ENCODE data around the gene PEAR1.

The PEAR1 gene

GRCh38 chr1:156953571-156953970 lies 60.1 kb downstream of the PEAR1 start:
- ChIA-PET POLR2A (no interaction called here), CTCF (no interaction called here)
- TF ChIP-seq FOXK2 (IDR thresholded peaks at IDR 0.05) = no peak
- no peak for TF ChIP-seq TARDBP (IDR thresholded peaks at IDR 0.05)
- TF ChIP-seq NFRKB (IDR thresholded peaks at IDR 0.05) = no peak
- TF ChIP-seq LEF1 (IDR thresholded peaks at IDR 0.05; ENCODE audit: borderline replicate concordance) = no peak
- TF ChIP-seq CTBP1 (IDR thresholded peaks at IDR 0.05; ENCODE audit: borderline replicate concordance) = no peak
- no peak for TF ChIP-seq ELF4 (IDR thresholded peaks at IDR 0.05)
- no peak for TF ChIP-seq ARNT (IDR thresholded peaks at IDR 0.05)
- no peak for TF ChIP-seq PKNOX1 (IDR thresholded peaks at IDR 0.05)
- no peak for TF ChIP-seq HDGF (IDR thresholded peaks at IDR 0.05; ENCODE audit: borderline replicate concordance)
- no peak for TF ChIP-seq BHLHE40 (IDR thresholded peaks at IDR 0.05; ENCODE audit: borderline replicate concordance)
- TF ChIP-seq FOXA1 (IDR thresholded peaks at IDR 0.05) = no peak
- DNase-seq (ENCODE audit: extremely low spot score) = no peak

GRCh38 chr1:156956333-156956732 lies 62.8 kb downstream of the PEAR1 start:
- no peak for DNase-seq (ENCODE audit: extremely low spot score)
- TF ChIP-seq FOXM1 (IDR thresholded peaks at IDR 0.05; ENCODE audit: borderline replicate concordance) = no peak
- no peak for TF ChIP-seq LEF1 (IDR thresholded peaks at IDR 0.05; ENCODE audit: borderline replicate concordance)
- POLR2A ChIA-PET = no interaction called here
- CTCF ChIA-PET = interaction anchor here (0.9 kb wide), 1 partner anchor 36 kb away, joined by 4 read pairs; the partner anchor contains the start of gene LRRC71

GRCh38 chr1:156957634-156958033 lies 64.1 kb downstream of the PEAR1 start:
- ChIA-PET POLR2A (no interaction called here), CTCF (interaction anchor here (1.0 kb wide), 1 partner anchor 13 kb away, joined by 3 read pairs; no protein-coding TSS in a partner anchor)
- TF ChIP-seq FOXM1 (IDR thresholded peaks at IDR 0.05; ENCODE audit: borderline replicate concordance) (no peak), FOXK2 (IDR thresholded peaks at IDR 0.05) (no peak), BHLHE40 (IDR thresholded peaks at IDR 0.05; ENCODE audit: borderline replicate concordance) (no peak), TARDBP (IDR thresholded peaks at IDR 0.05) (no peak), FOXA1 (IDR thresholded peaks at IDR 0.05) (no peak), CTBP1 (IDR thresholded peaks at IDR 0.05; ENCODE audit: borderline replicate concordance) (no peak), L3MBTL2 (conservative IDR thresholded peaks at IDR 0.05) (no peak), ARNT (IDR thresholded peaks at IDR 0.05) (no peak), ELF4 (IDR thresholded peaks at IDR 0.05) (no peak), LEF1 (IDR thresholded peaks at IDR 0.05; ENCODE audit: borderline replicate concordance) (no peak), ZNF384 (IDR thresholded peaks at IDR 0.05) (no peak), SP1 (IDR thresholded peaks at IDR 0.05) (no peak), SUZ12 (IDR thresholded peaks at IDR 0.05) (no peak)
- DNase-seq (ENCODE audit: extremely low spot score) = no peak

- ChIA-PET CTCF (interaction anchor here (0.6 to 1.5 kb wide), 2 partner anchors 10 to 18 kb away, joined by 4 read pairs; no protein-coding TSS in a partner anchor), POLR2A (no interaction called here)
- no peak for DNase-seq (ENCODE audit: extremely low spot score)
- no peak for TF ChIP-seq SUZ12 (IDR thresholded peaks at IDR 0.05)
- no peak for TF ChIP-seq NFRKB (IDR thresholded peaks at IDR 0.05)
These were observed 64.8 kb downstream of the PEAR1 start for GRCh38 chr1:156958247-156958714.

GRCh38 chr1:156959414-156959813 lies 65.9 kb downstream of the PEAR1 start:
- TF ChIP-seq FOXK2 (IDR thresholded peaks at IDR 0.05) = no peak
- TF ChIP-seq LEF1 (IDR thresholded peaks at IDR 0.05; ENCODE audit: borderline replicate concordance) = no peak
- TF ChIP-seq ZNF384 (IDR thresholded peaks at IDR 0.05) = no peak
- TF ChIP-seq BHLHE40 (IDR thresholded peaks at IDR 0.05; ENCODE audit: borderline replicate concordance) = no peak
- TF ChIP-seq PKNOX1 (IDR thresholded peaks at IDR 0.05) = peak; percentile 90
- POLR2A ChIA-PET = no interaction called here
- DNase-seq (ENCODE audit: extremely low spot score) = peak; percentile 35
- CTCF ChIA-PET = interaction anchor here (0.8 to 1.6 kb wide), 5 partner anchors 11 to 271 kb away, joined by 3 to 6 read pairs (median 4); no protein-coding TSS in a partner anchor

- ChIA-PET CTCF (interaction anchor here (0.8 to 1.6 kb wide), 4 partner anchors 11 to 115 kb away, joined by 3 to 6 read pairs (median 4); no protein-coding TSS in a partner anchor), POLR2A (no interaction called here)
- TF ChIP-seq CTBP1 (IDR thresholded peaks at IDR 0.05; ENCODE audit: borderline replicate concordance) (no peak), FOXK2 (IDR thresholded peaks at IDR 0.05) (no peak), TARDBP (IDR thresholded peaks at IDR 0.05) (no peak), FOXA1 (IDR thresholded peaks at IDR 0.05) (no peak), BHLHE40 (IDR thresholded peaks at IDR 0.05; ENCODE audit: borderline replicate concordance) (no peak), L3MBTL2 (conservative IDR thresholded peaks at IDR 0.05) (no peak), SUZ12 (IDR thresholded peaks at IDR 0.05) (no peak), PKNOX1 (IDR thresholded peaks at IDR 0.05) (no peak)
- no peak for DNase-seq (ENCODE audit: extremely low spot score)
These were observed 66.4 kb downstream of the PEAR1 start for GRCh38 chr1:156959925-156960324.

GRCh38 chr1:156961709-156962108 lies 68.2 kb downstream of the PEAR1 start:
- DNase-seq (ENCODE audit: extremely low spot score) = no peak
- ChIA-PET POLR2A (no interaction called here), CTCF (interaction anchor here (1.0 kb wide), 1 partner anchor 102 kb away, joined by 3 read pairs; no protein-coding TSS in a partner anchor)
- TF ChIP-seq NFRKB (IDR thresholded peaks at IDR 0.05) = no peak
- no peak for TF ChIP-seq TARDBP (IDR thresholded peaks at IDR 0.05)
- no peak for TF ChIP-seq HDGF (IDR thresholded peaks at IDR 0.05; ENCODE audit: borderline replicate concordance)
- TF ChIP-seq CTBP1 (IDR thresholded peaks at IDR 0.05; ENCODE audit: borderline replicate concordance) = no peak
- TF ChIP-seq ZNF384 (IDR thresholded peaks at IDR 0.05) = no peak
- TF ChIP-seq SP1 (IDR thresholded peaks at IDR 0.05) = no peak
- no peak for TF ChIP-seq BHLHE40 (IDR thresholded peaks at IDR 0.05; ENCODE audit: borderline replicate concordance)
- TF ChIP-seq SUZ12 (IDR thresholded peaks at IDR 0.05) = no peak
- no peak for TF ChIP-seq FOXM1 (IDR thresholded peaks at IDR 0.05; ENCODE audit: borderline replicate concordance)
- TF ChIP-seq LEF1 (IDR thresholded peaks at IDR 0.05; ENCODE audit: borderline replicate concordance) = no peak
- no peak for TF ChIP-seq PKNOX1 (IDR thresholded peaks at IDR 0.05)
- no peak for TF ChIP-seq ELF4 (IDR thresholded peaks at IDR 0.05)
- no peak for TF ChIP-seq ARNT (IDR thresholded peaks at IDR 0.05)
